ENCODE measurements around the gene MYEF2. TPM values are rescaled to one million over a fixed set of nuclear protein-coding genes. Genes with fewer than 3 reads are reported as not detected.

Gene MYEF2
- total and polyA plus RNA-seq, 4 donors: 0.07 to 1.2 (median 0.33) TPM

- 82% methylated on average over 1 of the region's 1 CpG for WGBS
- TF ChIP-seq JUND (IDR thresholded peaks at IDR 0.05) (no peak), FOXA1 (IDR thresholded peaks at IDR 0.05) (no peak), CTCF (IDR thresholded peaks at IDR 0.05; ENCODE audit: low read depth, low read length, missing input control) (no peak), GABPA (IDR thresholded peaks at IDR 0.05 in 1 of 2, conservative IDR thresholded peaks at IDR 0.05 in 1 of 2) (no peak), HNF4G (IDR thresholded peaks at IDR 0.05) (no peak), FOXA2 (IDR thresholded peaks at IDR 0.05) (no peak), RXRA (IDR thresholded peaks at IDR 0.05) (no peak), NR2F2 (IDR thresholded peaks at IDR 0.05) (no peak)
- TF ChIP-seq, protein P1, sequence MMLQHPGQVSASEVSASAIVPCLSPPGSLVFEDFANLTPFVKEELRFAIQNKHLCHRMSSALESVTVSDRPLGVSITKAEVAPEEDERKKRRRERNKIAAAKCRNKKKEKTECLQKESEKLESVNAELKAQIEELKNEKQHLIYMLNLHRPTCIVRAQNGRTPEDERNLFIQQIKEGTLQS (IDR thresholded peaks at IDR 0.05): no peak
- H3K9ac ChIP-seq (ENCODE audit: low read depth in 1 of 2, low read length in 2 of 2): no peak within 1 kb of the TSS
- no peaks in the 10 kb centered on the region for H3K36me3 ChIP-seq (ENCODE audit: control insufficient read depth in 4 of 4, insufficient read depth in 3 of 4, low read depth in 1 of 4, low read length in 3 of 4)
- H3K9me3 ChIP-seq (ENCODE audit: control insufficient read depth in 4 of 4, low read length in 3 of 4): peaks cover 0 to 4% (median 0%) of the 10 kb centered on the region in 4 donors
- H3K27ac ChIP-seq (ENCODE audit: low read depth in 1 of 2, low read length in 2 of 2): no peak within 1 kb of the TSS
- no peak within 1 kb of the TSS for H3K4me3 ChIP-seq (ENCODE audit: low read depth in 1 of 3, low read length in 3 of 3)
- peaks cover 0 to 3% (median 0%) of the 10 kb centered on the region in 4 donors for H3K27me3 ChIP-seq (ENCODE audit: control insufficient read depth in 4 of 4, insufficient read depth in 4 of 4, low read length in 3 of 4)
- DNase-seq (ENCODE audit: low spot score): no peak
- H3K4me1 ChIP-seq (ENCODE audit: control insufficient read depth in 4 of 4, insufficient read depth in 4 of 4, low read length in 3 of 4): no peaks in the 10 kb centered on the region
Measured at GRCh38 chr15:48205981-48206380, 27.9 kb upstream of the MYEF2 start, which contains the start of gene SLC12A1. Gene SLC12A1, plus strand, starts transcription at chr15:48206302. Its CDS starts 1,418 bp downstream, at chr15:48207720.

GRCh38 chr15:48202068-48202467, 24.0 kb upstream of the MYEF2 start:
- no peak for DNase-seq (ENCODE audit: low spot score)
- Histone ChIP-seq H3K27me3 (ENCODE audit: control insufficient read depth in 4 of 4, insufficient read depth in 4 of 4, low read length in 3 of 4) (peaks cover 0 to 3% (median 0%) of the 10 kb centered on the region in 4 donors), H3K9ac (ENCODE audit: low read depth in 1 of 2, low read length in 2 of 2) (no peak overlapping the region), H3K4me3 (ENCODE audit: low read depth in 1 of 3, low read length in 3 of 3) (no peak overlapping the region), H3K9me3 (ENCODE audit: control insufficient read depth in 4 of 4, low read length in 3 of 4) (peaks cover 0 to 4% (median 0%) of the 10 kb centered on the region in 4 donors), H3K36me3 (ENCODE audit: control insufficient read depth in 4 of 4, insufficient read depth in 3 of 4, low read depth in 1 of 4, low read length in 3 of 4) (no peaks in the 10 kb centered on the region), H3K4me1 (ENCODE audit: control insufficient read depth in 4 of 4, insufficient read depth in 4 of 4, low read length in 3 of 4) (no peaks in the 10 kb centered on the region), H3K27ac (ENCODE audit: low read depth in 1 of 2, low read length in 2 of 2) (no peak overlapping the region)
- WGBS: 69% methylated on average over 1 of the region's 1 CpG
- TF ChIP-seq, protein P1 (IDR thresholded peaks at IDR 0.05): no peak
- TF ChIP-seq RXRA (IDR thresholded peaks at IDR 0.05): no peak
- TF ChIP-seq HNF4A (conservative IDR thresholded peaks at IDR 0.05): no peak
- no peak for TF ChIP-seq HNF4G (IDR thresholded peaks at IDR 0.05)
- no peak for TF ChIP-seq SP1 (IDR thresholded peaks at IDR 0.05)
- no peak for TF ChIP-seq FOXA1 (IDR thresholded peaks at IDR 0.05)
- no peak for TF ChIP-seq TAF1 (conservative IDR thresholded peaks at IDR 0.05)
- no peak for TF ChIP-seq CTCF (IDR thresholded peaks at IDR 0.05; ENCODE audit: low read depth, low read length, missing input control)
- no peak for TF ChIP-seq YY1 (IDR thresholded peaks at IDR 0.05)
- no peak for TF ChIP-seq RAD21 (IDR thresholded peaks at IDR 0.05)

Data from liver (tissue), 9 donors.